Measurements from ENCODE around the gene MICAL2. TPM values are rescaled to one million over a fixed set of nuclear protein-coding genes. Genes with fewer than 3 reads are reported as not detected.

The MICAL2 gene
- total RNA-seq, 2 donors from 2014 or later, result 1.5 to 1.9 TPM

- H3K36me3 Mint-ChIP-seq (ENCODE audit: low read depth), result no peaks in the 10 kb centered on the region
- peaks cover 21% of the 10 kb centered on the region for H3K4me1 Mint-ChIP-seq
- H3K27me3 Mint-ChIP-seq (ENCODE audit: insufficient read depth), result no peaks in the 10 kb centered on the region
- H3K27ac ChIP-seq (ENCODE audit: low read depth, low read length), result no peak overlapping the region
- peak; percentile 66 for DNase-seq
- WGBS, 2 experiments (ENCODE audit: insufficient coverage in 1 of 2, insufficient read length in 1 of 2), result 78 to 87% methylated on average over 8 to 9 of the region's 9 CpGs
- H3K9me3 Mint-ChIP-seq, result no peaks in the 10 kb centered on the region
- H3K4me1 ChIP-seq (ENCODE audit: control insufficient read depth, insufficient read depth, low read length), result peaks cover 6% of the 10 kb centered on the region
- H3K36me3 ChIP-seq (ENCODE audit: control insufficient read depth, insufficient read depth, low read length), result no peaks in the 10 kb centered on the region
- H3K9ac ChIP-seq (ENCODE audit: extremely low read depth, low read length, poor library complexity, severe bottlenecking), result no peak overlapping the region
- H3K4me3 Mint-ChIP-seq, result no peak overlapping the region
- no peak for TF ChIP-seq CTCF (conservative IDR thresholded peaks at IDR 0.05)
- no peaks in the 10 kb centered on the region for H3K27me3 ChIP-seq (ENCODE audit: control insufficient read depth, insufficient read depth, low read length, poor library complexity, severe bottlenecking)
- H3K9me3 ChIP-seq (ENCODE audit: control insufficient read depth, low read length), result no peaks in the 10 kb centered on the region
- H3K27ac Mint-ChIP-seq, result no peak overlapping the region
- H3K4me3 ChIP-seq (ENCODE audit: low read length), result no peak overlapping the region
Observed at GRCh38 chr11:12215181-12215593, 104.8 kb downstream of the MICAL2 start.

GRCh38 chr11:12216041-12216451 is 105.7 kb downstream of the MICAL2 start:
- Histone ChIP-seq H3K36me3 (ENCODE audit: control insufficient read depth, insufficient read depth, low read length) (no peaks in the 10 kb centered on the region), H3K27ac (ENCODE audit: low read depth, low read length) (no peak overlapping the region), H3K9me3 (ENCODE audit: control insufficient read depth, low read length) (no peaks in the 10 kb centered on the region), H3K27me3 (ENCODE audit: control insufficient read depth, insufficient read depth, low read length, poor library complexity, severe bottlenecking) (no peaks in the 10 kb centered on the region), H3K4me3 (ENCODE audit: low read length) (no peak overlapping the region), H3K4me1 (ENCODE audit: control insufficient read depth, insufficient read depth, low read length) (peaks cover 6% of the 10 kb centered on the region), H3K9ac (ENCODE audit: extremely low read depth, low read length, poor library complexity, severe bottlenecking) (no peak overlapping the region)
- H3K4me1 Mint-ChIP-seq, result peaks cover 21% of the 10 kb centered on the region
- no peaks in the 10 kb centered on the region for H3K27me3 Mint-ChIP-seq (ENCODE audit: insufficient read depth)
- no peaks in the 10 kb centered on the region for H3K36me3 Mint-ChIP-seq (ENCODE audit: low read depth)
- TF ChIP-seq CTCF (conservative IDR thresholded peaks at IDR 0.05), result no peak
- 96 to 98% methylated on average over 9 to 10 of the region's 10 CpGs for WGBS, 2 experiments (ENCODE audit: insufficient coverage in 1 of 2, insufficient read length in 1 of 2)
- no peaks in the 10 kb centered on the region for H3K9me3 Mint-ChIP-seq
- no peak for DNase-seq
- H3K27ac Mint-ChIP-seq, result no peak overlapping the region
- H3K4me3 Mint-ChIP-seq, result no peak overlapping the region

GRCh38 chr11:12216671-12217374 is 106.4 kb downstream of the MICAL2 start:
- Histone ChIP-seq H3K27ac (ENCODE audit: low read depth, low read length) (no peak overlapping the region), H3K4me1 (ENCODE audit: control insufficient read depth, insufficient read depth, low read length) (peaks cover 6% of the 10 kb centered on the region), H3K27me3 (ENCODE audit: control insufficient read depth, insufficient read depth, low read length, poor library complexity, severe bottlenecking) (no peaks in the 10 kb centered on the region), H3K36me3 (ENCODE audit: control insufficient read depth, insufficient read depth, low read length) (no peaks in the 10 kb centered on the region), H3K9me3 (ENCODE audit: control insufficient read depth, low read length) (no peaks in the 10 kb centered on the region), H3K9ac (ENCODE audit: extremely low read depth, low read length, poor library complexity, severe bottlenecking) (no peak overlapping the region), H3K4me3 (ENCODE audit: low read length) (no peak overlapping the region)
- Mint-ChIP-seq H3K4me3 (no peak overlapping the region), H3K4me1 (peaks cover 21% of the 10 kb centered on the region), H3K9me3 (no peaks in the 10 kb centered on the region), H3K27me3 (ENCODE audit: insufficient read depth) (no peaks in the 10 kb centered on the region), H3K36me3 (ENCODE audit: low read depth) (no peaks in the 10 kb centered on the region), H3K27ac (no peak overlapping the region)
- no peak for DNase-seq
- no peak for TF ChIP-seq CTCF (conservative IDR thresholded peaks at IDR 0.05)
- WGBS, 2 experiments (ENCODE audit: insufficient coverage in 1 of 2, insufficient read length in 1 of 2), result 90 to 95% methylated on average over 4 to 10 of the region's 10 CpGs
